ENCODE data around the gene NDEL1.

DNA sequence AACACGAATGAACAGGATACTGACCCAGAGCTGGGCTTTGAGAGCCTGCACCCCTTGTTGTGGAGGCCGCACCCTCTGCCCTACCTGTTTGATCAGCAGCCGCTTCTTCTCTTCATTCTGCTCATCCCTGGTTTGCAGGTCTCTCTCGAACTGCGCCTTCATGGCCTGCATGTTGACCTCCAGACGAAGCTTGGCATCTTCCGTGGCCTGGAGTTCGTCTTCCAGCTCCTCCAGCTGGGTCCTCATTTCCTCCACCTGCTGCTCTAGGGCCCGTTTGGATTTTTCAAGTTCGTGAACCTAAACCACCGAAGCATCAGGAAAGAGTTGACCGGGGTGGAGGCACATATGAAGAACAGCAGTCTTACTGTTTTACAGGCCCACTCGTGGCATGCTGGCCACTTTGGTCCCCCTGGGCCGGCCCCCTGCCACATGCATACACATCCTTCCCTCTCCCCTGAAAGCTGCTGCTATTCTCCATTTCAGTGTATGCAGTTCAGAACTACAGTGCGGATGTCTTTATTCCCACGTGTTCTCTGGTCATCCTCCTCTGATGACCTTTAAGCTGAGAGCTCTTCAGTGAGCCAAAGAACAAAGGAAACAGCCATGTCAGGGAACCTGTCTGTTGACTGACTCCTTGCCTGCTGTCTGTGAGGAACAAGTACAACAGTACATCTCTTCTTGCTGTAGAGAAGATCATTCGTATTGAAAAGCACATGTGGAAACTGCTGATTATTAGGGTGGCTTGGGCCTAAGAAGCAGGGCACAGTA is 54.8 kb downstream of the NDEL1 start:
- TF ChIP-seq POLR2A (IDR thresholded peaks at IDR 0.05) (no peak), POLR2AphosphoS5 (IDR thresholded peaks at IDR 0.05) (no peak)
- TF ChIP-seq, protein P1, sequence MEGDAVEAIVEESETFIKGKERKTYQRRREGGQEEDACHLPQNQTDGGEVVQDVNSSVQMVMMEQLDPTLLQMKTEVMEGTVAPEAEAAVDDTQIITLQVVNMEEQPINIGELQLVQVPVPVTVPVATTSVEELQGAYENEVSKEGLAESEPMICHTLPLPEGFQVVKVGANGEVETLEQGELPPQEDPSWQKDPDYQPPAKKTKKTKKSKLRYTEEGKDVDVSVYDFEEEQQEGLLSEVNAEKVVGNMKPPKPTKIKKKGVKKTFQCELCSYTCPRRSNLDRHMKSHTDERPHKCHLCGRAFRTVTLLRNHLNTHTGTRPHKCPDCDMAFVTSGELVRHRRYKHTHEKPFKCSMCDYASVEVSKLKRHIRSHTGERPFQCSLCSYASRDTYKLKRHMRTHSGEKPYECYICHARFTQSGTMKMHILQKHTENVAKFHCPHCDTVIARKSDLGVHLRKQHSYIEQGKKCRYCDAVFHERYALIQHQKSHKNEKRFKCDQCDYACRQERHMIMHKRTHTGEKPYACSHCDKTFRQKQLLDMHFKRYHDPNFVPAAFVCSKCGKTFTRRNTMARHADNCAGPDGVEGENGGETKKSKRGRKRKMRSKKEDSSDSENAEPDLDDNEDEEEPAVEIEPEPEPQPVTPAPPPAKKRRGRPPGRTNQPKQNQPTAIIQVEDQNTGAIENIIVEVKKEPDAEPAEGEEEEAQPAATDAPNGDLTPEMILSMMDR (IDR thresholded peaks at IDR 0.05 in 8 of 11, conservative IDR thresholded peaks at IDR 0.05 in 3 of 11): no peak

Data from spleen (tissue), 7 donors.